ENCODE results near the gene FCRL1. TPM values are rescaled to one million over a fixed set of nuclear protein-coding genes. Genes with fewer than 3 reads are reported as not detected.

FCRL1 gene, protein sequence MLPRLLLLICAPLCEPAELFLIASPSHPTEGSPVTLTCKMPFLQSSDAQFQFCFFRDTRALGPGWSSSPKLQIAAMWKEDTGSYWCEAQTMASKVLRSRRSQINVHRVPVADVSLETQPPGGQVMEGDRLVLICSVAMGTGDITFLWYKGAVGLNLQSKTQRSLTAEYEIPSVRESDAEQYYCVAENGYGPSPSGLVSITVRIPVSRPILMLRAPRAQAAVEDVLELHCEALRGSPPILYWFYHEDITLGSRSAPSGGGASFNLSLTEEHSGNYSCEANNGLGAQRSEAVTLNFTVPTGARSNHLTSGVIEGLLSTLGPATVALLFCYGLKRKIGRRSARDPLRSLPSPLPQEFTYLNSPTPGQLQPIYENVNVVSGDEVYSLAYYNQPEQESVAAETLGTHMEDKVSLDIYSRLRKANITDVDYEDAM
- polyA plus RNA-seq (ENCODE audit: insufficient read length in 12 of 12): 1 to 10 TPM in 1 of 12 donors, under 1 TPM in 8, not detected in 3; 0.07 to 3.1 (median 0.23) TPM
- long read RNA-seq, donor 1: 0 reads
- long read RNA-seq, donor 2: 0 reads
- long read RNA-seq, donor 3: 0 reads
- long read RNA-seq, donor 4: 0 reads
- long read RNA-seq, donor 5: 0 reads
- long read RNA-seq, donor 6: 0 reads
- long read RNA-seq, donor 7: 0 reads
- long read RNA-seq, donor 8: 0 reads
- long read RNA-seq, donor 9: 0 reads
- long read RNA-seq, donor 10: 0 reads
- long read RNA-seq, donor 11: 0 reads

DNA sequence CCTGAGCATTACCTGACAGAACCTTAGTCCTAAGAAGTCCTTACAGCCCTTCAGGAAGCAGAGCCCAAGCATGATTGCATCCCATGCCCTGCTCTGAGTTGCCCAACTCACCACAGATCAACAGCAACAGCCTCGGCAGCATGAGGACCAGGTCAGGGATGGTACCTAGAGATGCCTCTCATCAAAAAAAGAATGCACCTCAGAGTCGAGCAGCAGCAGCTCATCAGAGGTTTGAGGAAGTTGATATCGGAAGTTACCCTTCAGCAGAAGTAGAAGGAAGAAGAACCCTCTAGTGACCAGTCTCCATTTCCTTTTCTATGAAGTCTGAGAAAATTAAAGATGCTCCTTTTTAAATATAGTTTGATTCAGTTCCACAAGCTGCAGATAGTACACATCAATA is at the start of gene FCRL1:
TSS of gene FCRL1 (minus strand) at position 225 of the 400 bp plus-strand sequence. CDS start at position 142, 83 bp downstream.
- DNase-seq: no peak

DNA sequence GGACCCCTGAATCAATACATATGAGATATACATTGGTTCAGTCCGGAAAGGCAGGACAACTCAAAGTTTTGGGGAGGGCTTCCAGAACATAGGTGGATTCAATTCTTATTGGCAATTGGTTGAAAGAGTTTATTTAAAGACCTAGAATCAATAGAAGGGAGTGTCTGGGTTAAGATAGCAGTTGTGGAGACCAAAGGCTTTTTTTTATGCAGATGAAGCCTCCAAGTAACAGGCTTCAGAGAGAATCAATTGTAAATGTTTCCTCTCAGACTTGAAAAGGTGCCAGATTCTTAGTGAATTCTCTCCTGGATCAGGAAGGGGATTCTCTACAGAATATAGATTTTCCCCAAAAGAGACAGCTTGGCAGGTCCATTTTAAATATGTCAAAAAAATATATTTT is 48.7 kb upstream of the FCRL1 start:
- DNase-seq: no peak

DNA sequence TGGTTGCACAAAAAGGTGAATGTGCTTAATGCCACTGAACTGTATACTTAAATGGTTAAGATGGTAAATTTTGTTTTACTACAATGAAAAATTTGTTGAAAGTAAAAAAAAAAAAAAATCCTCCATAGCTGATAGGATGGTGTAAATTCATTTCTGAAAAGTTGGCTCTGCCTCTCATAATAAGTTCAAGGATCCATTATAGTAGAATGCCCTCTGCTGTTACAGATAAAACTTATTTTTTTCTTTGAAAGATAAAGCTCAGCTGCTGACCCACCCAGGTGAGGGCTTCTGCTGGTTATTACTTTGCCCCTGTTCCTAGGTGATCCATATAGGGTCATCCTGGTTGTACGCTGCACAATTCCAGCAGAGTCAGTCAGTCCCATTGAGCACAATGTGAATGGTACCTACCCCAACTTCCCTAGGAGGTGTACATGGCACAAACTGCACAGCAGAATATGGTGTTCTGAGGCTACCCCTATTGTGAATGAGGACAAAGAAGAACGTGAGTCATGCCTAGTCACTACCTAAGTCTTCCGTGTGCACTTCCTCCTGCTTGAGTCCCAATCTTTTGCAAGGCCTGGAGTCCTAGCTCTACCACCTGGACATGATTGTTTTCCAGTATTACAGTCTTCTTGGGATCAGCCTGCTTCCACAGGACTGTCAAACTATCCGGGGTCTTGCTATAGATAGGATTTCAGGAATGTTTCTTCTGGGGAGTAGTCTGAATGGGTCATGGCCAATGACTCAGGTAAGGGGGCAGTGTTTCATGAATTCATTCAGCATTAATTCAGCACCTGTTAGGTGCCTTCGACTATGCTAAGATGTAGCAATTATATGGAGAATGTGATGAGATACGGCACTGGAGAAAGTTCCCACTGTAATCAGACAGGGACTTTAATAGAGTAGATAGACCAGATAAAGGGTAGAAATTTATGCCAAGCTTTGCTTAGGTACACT is 42.5 kb upstream of the FCRL1 start:
- DNase-seq: no peak

DNA sequence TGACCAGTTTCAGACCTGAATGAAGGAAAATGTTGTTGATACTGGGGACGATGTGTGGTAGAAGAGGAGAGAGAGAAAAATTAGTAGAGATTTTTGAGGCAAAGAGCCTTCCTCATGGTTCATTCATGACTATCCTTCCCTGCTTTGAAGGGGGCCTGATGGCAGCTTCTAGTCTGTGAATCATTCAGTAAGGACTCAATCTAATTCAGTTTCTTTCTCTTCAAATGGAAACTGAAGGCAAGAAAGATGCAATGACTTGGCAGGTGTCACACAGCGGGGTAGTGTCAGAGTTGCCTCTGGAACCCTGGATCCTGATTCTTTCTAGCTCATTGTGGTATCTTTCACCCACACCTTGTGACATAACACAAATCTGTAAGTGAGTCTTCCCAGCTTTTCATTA is 36.6 kb upstream of the FCRL1 start:
- DNase-seq: no peak

DNA sequence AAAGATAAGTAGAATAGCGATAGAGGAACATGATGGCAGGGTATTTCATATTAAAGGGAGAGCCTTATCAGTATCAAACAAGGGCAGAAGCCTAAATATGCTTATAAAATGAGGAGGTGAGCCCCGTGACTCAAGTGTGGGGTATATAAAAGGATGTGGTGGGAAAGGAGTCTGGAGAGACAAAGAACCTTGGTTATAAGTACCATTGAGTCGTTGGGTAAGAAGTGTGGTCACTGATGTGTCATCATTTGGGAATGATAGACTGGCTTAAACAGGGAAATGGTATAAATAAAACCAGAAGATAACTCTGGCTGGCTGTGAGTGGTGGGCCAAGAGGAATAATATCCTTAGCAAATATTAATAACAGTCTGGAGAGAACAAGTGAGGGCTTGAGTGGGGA is 32.6 kb upstream of the FCRL1 start:
- no peak for DNase-seq

DNA sequence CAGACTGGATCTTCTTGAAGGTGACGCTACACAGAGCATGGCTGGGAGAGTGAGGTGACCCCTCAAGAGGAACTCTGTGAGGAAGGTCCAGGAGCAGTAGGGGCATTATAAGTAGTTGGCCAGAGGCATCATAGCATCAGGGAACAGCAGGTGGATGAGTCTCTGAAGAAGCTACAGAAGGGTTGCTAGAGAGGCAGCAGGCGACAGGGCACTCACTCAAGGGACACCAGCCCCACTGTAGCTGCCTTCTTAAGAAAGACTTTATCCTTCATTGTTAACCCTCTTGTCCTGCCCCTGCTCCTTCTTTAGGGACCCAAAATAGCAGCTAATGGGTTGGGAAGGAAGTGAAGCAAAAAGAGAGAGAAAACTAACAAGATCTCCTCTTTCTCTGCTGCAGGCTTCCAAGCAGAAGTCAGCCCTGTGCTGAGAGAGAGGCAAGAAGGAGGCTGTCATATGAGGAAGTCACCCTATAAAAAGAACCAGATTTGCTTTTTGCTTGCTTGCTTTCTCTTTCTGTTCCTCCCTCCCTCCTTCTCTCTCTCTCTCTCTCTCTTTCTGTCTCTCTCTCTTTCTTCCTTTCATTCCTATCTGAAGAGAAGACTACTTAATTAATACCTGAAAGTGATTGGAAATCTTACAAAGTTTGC is 29.4 kb upstream of the FCRL1 start:
- no peak for DNase-seq

DNA sequence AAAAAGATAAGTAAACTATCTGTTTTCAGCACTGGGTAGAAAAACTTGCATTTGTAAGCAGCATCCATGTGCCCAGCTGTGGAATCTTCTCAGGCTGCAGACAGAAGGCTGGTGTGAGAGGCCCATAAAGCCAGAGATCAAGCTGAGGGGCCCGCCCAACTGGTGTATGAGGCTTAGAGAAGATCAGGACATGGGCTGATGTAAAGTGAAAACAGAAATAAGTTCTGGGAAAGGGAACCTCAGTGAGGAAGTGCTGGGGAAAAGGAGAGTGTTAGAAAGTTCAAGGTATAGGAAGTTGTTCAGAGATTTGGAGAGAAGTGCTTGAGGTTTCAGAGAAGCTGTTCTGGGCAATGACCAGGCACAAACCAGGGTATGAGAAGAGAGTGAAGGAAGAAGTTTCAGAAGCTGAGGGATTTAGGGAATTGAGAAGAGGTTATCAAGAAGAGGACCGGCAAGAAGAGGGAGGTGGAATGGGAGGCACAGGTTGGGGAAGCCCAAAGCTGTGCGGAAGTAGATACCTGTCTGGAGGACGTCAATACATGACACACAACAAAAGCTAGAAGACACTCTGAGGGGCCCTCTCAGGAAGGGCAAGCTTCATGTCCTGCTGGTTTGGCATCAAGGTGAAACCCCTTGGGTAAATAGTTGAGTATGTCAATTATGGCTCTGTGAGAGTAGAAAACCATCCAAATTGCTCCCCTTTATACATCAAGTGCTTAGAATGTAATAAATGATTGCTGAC is 24.3 kb upstream of the FCRL1 start:
- DNase-seq: no peak

DNA sequence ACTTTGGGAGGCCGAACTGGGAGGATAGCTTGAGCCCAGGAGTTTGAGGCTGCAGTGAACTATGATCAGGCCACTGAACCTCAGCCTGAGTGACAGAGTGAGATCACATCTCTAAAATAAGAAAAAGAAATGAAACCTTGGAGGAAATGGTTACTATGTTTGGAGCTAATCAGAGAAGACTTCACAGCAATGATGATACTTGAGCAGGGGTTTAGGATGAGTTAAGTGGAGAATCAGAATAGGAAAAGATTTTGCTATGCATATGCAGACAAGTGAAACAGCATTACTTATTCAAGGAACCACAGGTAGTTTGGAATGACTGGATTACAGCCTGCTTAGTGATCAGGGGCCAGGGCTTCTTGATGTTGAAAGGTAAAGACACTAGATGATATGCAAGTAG is 23.0 kb upstream of the FCRL1 start:
- DNase-seq: no peak

DNA sequence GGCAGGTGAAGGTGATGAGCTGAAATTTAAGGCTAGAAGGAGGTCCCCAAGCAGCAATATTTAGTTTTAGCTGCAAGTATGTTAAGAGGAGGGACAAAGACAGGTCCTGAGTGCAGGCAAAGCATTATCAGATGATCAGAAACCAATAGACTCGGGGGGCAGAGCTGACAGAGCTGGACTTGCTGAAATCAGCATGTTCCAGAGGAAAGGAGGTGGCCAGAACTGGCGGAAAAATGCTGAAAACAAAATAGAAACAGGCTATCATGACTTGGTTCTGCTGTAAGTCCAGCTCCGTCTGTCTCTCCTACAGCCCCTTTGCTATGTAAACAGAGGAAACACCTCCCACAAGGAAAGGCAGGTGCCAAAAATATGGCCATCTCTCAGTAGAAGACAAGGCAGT is 21.8 kb upstream of the FCRL1 start, which contains the start of gene CD5L:
TSS of gene CD5L (minus strand) at position 101 of the 400 bp plus-strand sequence. CDS start 107 bp downstream, outside the sequence.
- DNase-seq: no peak

DNA sequence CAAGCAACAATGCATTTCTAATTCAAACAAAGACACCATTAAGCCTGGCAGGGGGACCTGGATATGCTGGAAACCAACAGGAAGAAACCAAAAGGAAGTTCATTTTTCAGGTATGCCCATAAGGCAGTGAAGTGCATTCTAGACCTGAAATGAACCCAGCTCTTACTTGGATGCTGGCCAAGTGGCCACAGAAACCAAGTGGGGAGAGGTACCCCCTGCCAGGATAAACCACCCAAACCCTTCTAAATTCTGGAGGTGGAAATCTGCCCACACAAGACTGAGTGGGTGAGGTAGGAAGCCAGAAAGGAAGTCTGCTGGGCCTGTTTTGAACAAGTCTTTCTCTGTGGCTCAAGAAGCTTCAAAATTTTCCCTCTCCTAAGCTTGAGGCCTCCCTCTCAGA is 19.0 kb upstream of the FCRL1 start:
- DNase-seq: no peak

DNA sequence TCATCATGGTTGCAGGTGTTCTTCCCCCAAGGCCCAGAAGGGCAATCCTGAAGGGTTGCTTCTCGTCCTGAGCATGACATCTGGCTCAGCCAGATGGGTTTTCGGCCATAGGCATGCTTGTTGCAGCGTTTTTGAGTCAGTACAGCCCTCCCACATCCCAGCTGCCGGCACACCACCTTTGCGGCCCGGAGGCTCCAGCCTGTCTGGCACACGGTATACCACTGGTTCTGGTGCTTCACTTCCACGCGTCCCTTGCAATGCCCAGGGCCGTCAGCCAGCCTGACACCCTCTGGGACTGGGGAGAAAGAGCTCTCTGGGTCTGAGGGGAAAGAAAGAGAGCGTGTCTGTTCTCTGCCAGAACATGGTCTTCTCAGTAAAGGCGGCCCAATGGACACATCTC is 14.5 kb upstream of the FCRL1 start:
- no peak for DNase-seq

DNA sequence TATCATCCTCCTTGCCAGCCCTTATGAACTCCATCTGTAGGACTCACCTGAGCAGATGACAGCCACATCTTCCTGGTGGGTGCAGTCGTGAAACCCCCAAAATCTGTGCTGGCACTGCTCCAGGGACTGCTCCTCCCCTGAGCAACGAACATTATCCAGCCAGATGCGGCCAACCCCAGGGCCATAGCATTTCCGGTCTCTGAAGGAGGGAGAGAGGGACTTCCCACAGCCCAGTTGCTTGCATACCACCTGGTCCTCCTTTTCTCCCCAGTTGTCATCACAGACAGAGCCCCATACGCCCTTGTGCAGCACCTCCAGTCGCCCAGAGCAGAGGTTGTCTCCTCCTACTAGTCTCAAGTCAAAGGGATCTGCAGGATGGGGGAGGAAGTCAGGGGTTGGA is 13.2 kb upstream of the FCRL1 start:
- DNase-seq: no peak

DNA sequence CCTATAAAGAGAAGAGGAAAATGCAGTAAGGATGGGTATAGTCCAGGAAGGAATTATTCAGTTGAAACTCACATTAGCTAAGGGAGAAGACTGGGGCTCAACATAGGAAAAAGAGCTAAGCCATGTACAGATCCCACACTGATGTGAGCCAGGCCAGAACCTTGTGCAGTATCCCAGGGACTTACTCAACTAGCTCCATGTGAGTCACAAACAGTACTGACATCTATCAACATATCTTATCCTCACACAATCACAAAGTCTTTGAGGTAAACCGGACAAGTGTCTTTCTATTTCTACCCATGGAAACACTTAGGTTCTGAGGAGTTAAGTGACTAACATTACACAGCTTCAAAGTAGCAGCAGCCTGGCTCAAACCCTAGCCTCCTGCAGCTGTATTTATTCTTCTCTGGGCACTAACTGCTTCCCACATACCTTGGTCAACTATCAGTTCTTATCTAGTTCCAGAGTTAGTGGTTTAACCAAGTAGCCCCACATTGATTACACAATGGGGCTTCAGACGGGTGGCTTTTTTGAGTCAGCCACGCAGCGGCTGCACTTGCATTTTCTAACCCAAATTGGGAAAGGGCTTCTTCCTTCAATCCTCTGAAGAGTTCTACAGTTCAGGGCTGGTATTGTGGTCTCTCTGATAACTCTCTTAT is 12.2 kb upstream of the FCRL1 start:
- DNase-seq: no peak

DNA sequence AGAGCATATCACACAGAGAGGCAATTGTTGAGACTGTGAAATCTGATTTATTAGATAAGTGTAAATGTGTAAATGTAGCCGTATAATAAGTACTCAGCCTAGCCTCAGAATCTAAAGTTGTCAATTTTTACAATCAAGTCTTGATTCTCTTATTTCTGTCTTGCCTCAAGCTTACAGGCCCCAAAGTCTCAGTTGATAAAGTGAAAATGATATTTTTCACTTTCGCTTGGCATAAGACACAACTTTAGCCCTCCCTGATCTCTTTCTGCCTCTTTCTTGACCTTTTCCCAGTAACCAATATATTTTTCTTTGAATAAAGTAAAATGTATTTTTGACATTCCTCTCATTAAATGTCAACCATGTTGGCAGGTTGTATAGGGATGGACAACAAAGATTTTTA is 11.0 kb upstream of the FCRL1 start:
- DNase-seq: no peak

DNA sequence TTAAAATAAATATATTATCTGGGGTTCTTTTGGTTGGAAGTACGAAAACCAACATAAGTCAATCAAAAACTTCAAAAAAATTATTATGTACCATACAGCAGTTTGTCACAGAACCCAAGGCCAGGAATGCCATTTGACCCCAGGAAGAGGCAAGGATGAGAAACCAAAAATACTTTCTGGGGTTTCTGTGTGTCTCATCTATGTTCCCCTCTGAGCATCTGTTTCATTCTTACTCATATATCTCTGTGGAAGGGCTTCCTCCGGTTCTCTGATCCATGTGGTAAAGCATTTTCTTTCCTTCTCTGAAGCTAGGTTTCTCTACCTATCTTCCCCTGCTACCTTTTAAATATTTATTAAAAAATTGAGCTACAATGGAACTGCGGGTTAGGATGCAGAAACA is 9.8 kb upstream of the FCRL1 start:
- no peak for DNase-seq

DNA sequence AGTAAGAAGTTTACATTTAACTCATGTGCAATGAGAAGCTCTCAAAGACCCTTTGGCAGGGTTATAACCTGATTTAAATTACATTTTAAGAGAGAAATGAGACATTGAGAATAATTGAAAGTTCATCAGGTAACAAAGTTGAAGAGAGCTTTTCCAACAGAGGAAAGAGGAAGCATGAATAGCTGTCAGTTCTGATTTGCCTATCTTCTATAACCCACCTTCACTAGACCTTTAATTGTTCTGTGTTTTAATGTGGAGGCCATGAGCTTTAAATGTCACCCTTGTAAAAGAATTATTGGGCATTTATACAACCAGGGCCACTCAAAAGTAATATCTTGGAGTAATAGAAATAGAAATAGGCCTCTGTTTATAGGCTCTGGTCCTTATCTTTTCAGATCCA is 9.3 kb upstream of the FCRL1 start:
- no peak for DNase-seq

DNA sequence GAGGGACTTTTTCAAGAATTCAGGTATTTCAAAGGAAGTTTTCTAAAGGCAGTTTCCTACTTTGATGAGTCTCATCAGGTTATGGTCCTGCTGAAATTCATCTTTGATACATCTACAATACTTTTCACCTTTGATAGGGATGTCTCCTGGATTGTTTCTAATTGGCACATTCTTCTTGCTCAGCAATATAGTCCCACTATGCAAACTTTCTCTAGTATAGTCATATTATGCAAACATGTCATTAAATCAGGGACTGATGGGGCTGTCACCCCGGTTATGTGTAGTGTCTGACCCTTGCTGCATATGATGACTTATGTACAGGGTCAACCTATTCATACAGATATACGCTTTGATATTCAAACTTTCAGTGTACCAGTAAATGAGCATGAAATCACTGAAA is 379 bp upstream of the FCRL1 start:
- DNase-seq: no peak

DNA sequence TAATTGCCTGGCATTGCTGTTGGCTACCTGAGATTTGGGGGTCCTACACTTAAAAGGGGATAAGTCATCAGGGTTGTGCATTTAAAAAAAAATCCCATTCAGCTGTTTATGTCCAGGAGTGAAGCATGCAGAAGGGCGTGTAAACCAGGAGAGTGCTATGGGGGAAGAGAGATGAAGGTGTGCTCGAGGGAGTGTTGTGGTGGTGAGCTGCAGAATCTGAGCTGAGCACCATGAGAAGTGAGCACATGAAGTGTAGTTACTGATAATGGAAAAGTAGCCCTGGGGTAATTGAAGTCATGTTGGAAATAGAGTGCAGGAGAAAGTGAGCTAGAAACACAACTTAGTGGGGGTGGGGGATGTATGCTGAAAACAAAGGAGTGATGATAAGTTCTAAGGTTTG is 705 bp downstream of the FCRL1 start:
- DNase-seq: no peak

DNA sequence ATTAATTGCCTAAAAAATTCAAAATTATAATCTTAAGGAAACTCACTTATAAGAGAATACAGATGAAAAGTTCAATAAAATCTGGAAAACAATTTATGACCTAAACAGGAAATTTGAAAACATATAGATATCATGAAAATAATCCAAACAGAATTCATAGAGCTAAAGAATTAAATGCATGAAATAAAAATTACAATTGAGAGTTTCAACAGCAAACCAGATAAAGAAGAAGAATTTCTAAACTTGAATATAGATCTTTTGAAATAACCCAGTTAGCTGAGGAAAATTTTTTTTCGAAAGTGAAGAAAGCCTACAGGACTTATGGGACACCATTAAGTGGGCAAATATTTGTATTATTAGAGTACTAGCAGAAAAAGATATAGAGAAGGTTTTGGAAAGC is 6.7 kb downstream of the FCRL1 start:
- no peak for DNase-seq

DNA sequence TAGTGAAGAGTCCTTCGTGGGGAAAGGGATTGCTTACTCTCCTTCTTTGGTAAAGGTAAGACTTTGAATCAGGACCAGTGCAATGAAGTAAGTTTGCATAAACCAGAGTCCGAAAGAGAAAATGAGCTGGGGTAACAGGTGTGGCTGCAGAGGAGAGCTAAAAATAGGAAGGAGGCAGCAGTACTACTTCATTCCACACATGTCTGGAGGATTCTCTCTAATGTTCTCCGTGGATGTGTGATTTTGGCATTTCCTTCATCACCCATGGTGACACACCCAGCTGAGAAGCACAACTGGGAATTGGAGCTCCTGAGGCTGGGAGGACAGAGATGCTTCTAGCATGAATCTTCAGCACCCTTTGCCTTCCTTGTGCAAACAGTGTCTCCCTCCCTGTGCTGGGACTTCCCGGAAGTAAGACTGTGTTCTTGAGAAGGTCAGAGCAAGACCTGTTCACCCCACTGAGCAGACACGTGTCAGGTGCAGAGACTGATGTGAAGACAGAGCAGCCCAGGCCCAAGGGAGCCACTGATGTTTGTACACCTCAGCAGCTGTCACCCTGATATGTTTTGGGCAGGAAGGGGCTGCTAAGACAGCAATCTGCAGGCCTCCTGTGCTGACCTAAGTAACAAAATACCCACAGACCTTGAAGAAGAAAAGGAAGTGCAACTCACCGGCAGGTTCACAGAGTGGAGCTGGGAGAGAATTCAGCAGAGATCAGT is 13.3 kb downstream of the FCRL1 start:
- no peak for DNase-seq
